SIG-M5 (cell line): ENCODE measurements around the gene NAE1.
"Not testable (repeated sequence)": the region's sequence is repeated elsewhere in the genome, so short reads cannot be mapped to it uniquely, and the experiment has no call there.

Experiments used
- DNase-seq: peaks from one replicate; lab custom pipeline; 2025; lab: John Stamatoyannopoulos, UW

Gene NAE1

GRCh38 chr16:66801320-66802105 is 29.3 kb downstream of the NAE1 start, which contains the start of gene TERB1:
TERB1 (minus strand) TSS chr16:66801584; CDS start chr16:66796798, 4,786 bp downstream.
- no peak for DNase-seq

- DNase-seq: no peak
Measured at GRCh38 chr16:66800856-66801255, 29.9 kb downstream of the NAE1 start.

- DNase-seq: no peak
Measured at GRCh38 chr16:66798161-66798560, 32.6 kb downstream of the NAE1 start.

GRCh38 chr16:66793984-66794383 is 36.8 kb downstream of the NAE1 start:
- DNase-seq: not testable (repeated sequence)

GRCh38 chr16:66790130-66790733 is 40.5 kb downstream of the NAE1 start:
- no peak for DNase-seq

GRCh38 chr16:66787427-66787826 is 43.3 kb downstream of the NAE1 start:
- no peak for DNase-seq

- DNase-seq: no peak
Measured at GRCh38 chr16:66786551-66786950, 44.2 kb downstream of the NAE1 start.

- no peak for DNase-seq
Measured at GRCh38 chr16:66776457-66776856, 54.3 kb downstream of the NAE1 start.

- DNase-seq: no peak
Measured at GRCh38 chr16:66774981-66775380, 55.8 kb downstream of the NAE1 start.

- DNase-seq: no peak
Measured at GRCh38 chr16:66758086-66758485, 72.7 kb downstream of the NAE1 start.

GRCh38 chr16:66754819-66755218 is 76.0 kb downstream of the NAE1 start:
- DNase-seq: no peak

GRCh38 chr16:66754211-66754610 is 76.6 kb downstream of the NAE1 start:
- DNase-seq: no peak

GRCh38 chr16:66752958-66753357 is 77.8 kb downstream of the NAE1 start:
- no peak for DNase-seq
